ENCODE measurements around the gene LMF1. TPM values are rescaled to one million over a fixed set of nuclear protein-coding genes. Genes with fewer than 3 reads are reported as not detected.

LMF1 gene
- total and polyA plus RNA-seq, 2 donors (not counting 1 experiment from before 2014, with no cell fraction given): 36.4 to 63.2 TPM

- no peak overlapping the region for H3K9ac ChIP-seq (ENCODE audit: low read length)
- Mint-ChIP-seq H3K9me3 (ENCODE audit: insufficient read depth) (peaks cover 19% of the 10 kb centered on the region), H3K4me1 (no peaks in the 10 kb centered on the region), H3K27me3 (no peaks in the 10 kb centered on the region), H3K27ac (no peak overlapping the region), H3K4me3 (no peak overlapping the region)
- H4K20me1 ChIP-seq (ENCODE audit: control insufficient read depth, insufficient read depth, low read length, poor library complexity, severe bottlenecking): no peaks in the 10 kb centered on the region
- no peak for TF ChIP-seq EZH2 (IDR thresholded peaks at IDR 0.05; ENCODE audit: borderline replicate concordance, insufficient read depth, low read depth, low read length, poor library complexity, severe bottlenecking)
- TF ChIP-seq CTCF (IDR thresholded peaks at IDR 0.05): no peak
- H3K4me1 ChIP-seq (ENCODE audit: control insufficient read depth in 2 of 2, insufficient read depth in 2 of 2, low read length in 2 of 2): no peaks in the 10 kb centered on the region
- H3K27ac ChIP-seq (ENCODE audit: low read length in 2 of 2): no peak overlapping the region
- peaks cover 4 to 9% of the 10 kb centered on the region in 2 experiments for H3K36me3 ChIP-seq (replicated peaks in 1 of 2; ENCODE audit: control extremely low read depth in 1 of 2, control insufficient read depth in 1 of 2, extremely low read depth in 1 of 2, insufficient read depth in 2 of 2, low read length in 1 of 2)
- H3K4me2 ChIP-seq (replicated peaks; ENCODE audit: low read depth, low read length, poor library complexity, severe bottlenecking): no peak overlapping the region
- intact Hi-C loops (cut with micrococcal nuclease): no loop called here
- no peak overlapping the region for H2AFZ ChIP-seq (ENCODE audit: insufficient read depth, low read depth, low read length, poor library complexity, severe bottlenecking)
- H3K79me2 ChIP-seq (ENCODE audit: control insufficient read depth, insufficient read depth, low read length): no peaks in the 10 kb centered on the region
- H3K9me3 ChIP-seq (ENCODE audit: control extremely low read depth in 1 of 3, control insufficient read depth in 2 of 3, insufficient read depth in 1 of 3, low read length in 2 of 3): peaks cover 3 to 36% (median 16%) of the 10 kb centered on the region in 3 donors
- POLR2A ChIA-PET: no interaction called here
- WGBS (ENCODE audit: insufficient coverage): 95% methylated on average over 22 of the region's 27 CpGs
- no peak for ATAC-seq (ENCODE audit: low read depth)
- CTCF ChIA-PET: no interaction called here
- H3K4me3 ChIP-seq (ENCODE audit: control extremely low read depth in 1 of 5, extremely low read depth in 1 of 5, insufficient read depth in 1 of 5, low read depth in 2 of 5, low read length in 4 of 5): no peak overlapping the region
- H3K27me3 ChIP-seq (replicated peaks in 1 of 4; ENCODE audit: control extremely low read depth in 1 of 4, control insufficient read depth in 3 of 4, insufficient read depth in 4 of 4, low read length in 3 of 4): no peaks in the 10 kb centered on the region
- DNase-seq: no peak
Measured at GRCh38 chr16:939311-939710, 31.5 kb downstream of the LMF1 start.

GRCh38 chr16:938752-939151, 32.0 kb downstream of the LMF1 start:
- H3K4me1 Mint-ChIP-seq: no peaks in the 10 kb centered on the region
- ATAC-seq (ENCODE audit: low read depth): no peak
- peaks cover 3 to 31% (median 16%) of the 10 kb centered on the region in 3 donors for H3K9me3 ChIP-seq (ENCODE audit: control extremely low read depth in 1 of 3, control insufficient read depth in 2 of 3, insufficient read depth in 1 of 3, low read length in 2 of 3)
- WGBS (ENCODE audit: insufficient coverage): 91% methylated on average over 7 of the region's 9 CpGs
- no peak overlapping the region for H3K4me3 ChIP-seq (ENCODE audit: control extremely low read depth in 1 of 5, extremely low read depth in 1 of 5, insufficient read depth in 1 of 5, low read depth in 2 of 5, low read length in 4 of 5)
- no peak overlapping the region for H3K4me2 ChIP-seq (replicated peaks; ENCODE audit: low read depth, low read length, poor library complexity, severe bottlenecking)
- POLR2A ChIA-PET: no interaction called here
- H2AFZ ChIP-seq (ENCODE audit: insufficient read depth, low read depth, low read length, poor library complexity, severe bottlenecking): no peak overlapping the region
- H3K79me2 ChIP-seq (ENCODE audit: control insufficient read depth, insufficient read depth, low read length): no peaks in the 10 kb centered on the region
- no peak overlapping the region for H3K9ac ChIP-seq (ENCODE audit: low read length)
- H3K36me3 ChIP-seq (replicated peaks in 1 of 2; ENCODE audit: control extremely low read depth in 1 of 2, control insufficient read depth in 1 of 2, extremely low read depth in 1 of 2, insufficient read depth in 2 of 2, low read length in 1 of 2): peaks cover 2 to 9% of the 10 kb centered on the region in 2 experiments
- H4K20me1 ChIP-seq (ENCODE audit: control insufficient read depth, insufficient read depth, low read length, poor library complexity, severe bottlenecking): no peaks in the 10 kb centered on the region
- TF ChIP-seq CTCF (IDR thresholded peaks at IDR 0.05) (no peak), EZH2 (IDR thresholded peaks at IDR 0.05; ENCODE audit: borderline replicate concordance, insufficient read depth, low read depth, low read length, poor library complexity, severe bottlenecking) (no peak)
- intact Hi-C loops (cut with micrococcal nuclease): no loop called here
- no peaks in the 10 kb centered on the region for H3K27me3 Mint-ChIP-seq
- no peak overlapping the region for H3K27ac Mint-ChIP-seq
- H3K4me3 Mint-ChIP-seq: no peak overlapping the region
- DNase-seq: no peak
- H3K4me1 ChIP-seq (ENCODE audit: control insufficient read depth in 2 of 2, insufficient read depth in 2 of 2, low read length in 2 of 2): no peaks in the 10 kb centered on the region
- H3K27me3 ChIP-seq (replicated peaks in 1 of 4; ENCODE audit: control extremely low read depth in 1 of 4, control insufficient read depth in 3 of 4, insufficient read depth in 4 of 4, low read length in 3 of 4): no peaks in the 10 kb centered on the region
- CTCF ChIA-PET: no interaction called here
- no peak overlapping the region for H3K27ac ChIP-seq (ENCODE audit: low read length in 2 of 2)
- H3K9me3 Mint-ChIP-seq (ENCODE audit: insufficient read depth): peaks cover 18% of the 10 kb centered on the region

Measured in B cell (primary cell).